DOHH2 (cell line): Measurements from ENCODE around the gene SDHA.
"Not testable (repeated sequence)": the region's sequence is repeated elsewhere in the genome, so short reads cannot be mapped to it uniquely, and the experiment has no call there.

Experiments
- H3F3A ChIP-seq: fragments of 200-600 bp; sonication (generic), shearing (Covaris generic); 2 replicates; pipeline ENCODE4 v1.6.0; 2016; ENCODE audit warnings: antibody characterized with exemption, mild to moderate bottlenecking; ENCODE audit not compliant: control insufficient read depth, insufficient read depth
- H3K27ac ChIP-seq: fragments of 200-600 bp; sonication (generic); 2 replicates; pipeline ENCODE4 v1.5.1; 2014; ENCODE audit warnings: low read depth, mild to moderate bottlenecking, low read length, moderate library complexity
- H3K27me3 ChIP-seq: fragments of 200-600 bp; sonication (generic); 2 replicates; pipeline ENCODE4 v1.6.1; 2014; ENCODE audit warnings: mild to moderate bottlenecking, low read length, mixed read lengths; ENCODE audit not compliant: control insufficient read depth
- H3K36me3 ChIP-seq: fragments of 200-600 bp; sonication (generic); 2 replicates; pipeline ENCODE4 v1.6.1; 2014; ENCODE audit warnings: mild to moderate bottlenecking, low read length, moderate library complexity, mixed read lengths; ENCODE audit not compliant: control insufficient read depth
- H3K4me1 ChIP-seq: fragments of 200-600 bp; sonication (generic); 2 replicates; pipeline ENCODE4 v1.6.1; 2014; ENCODE audit warnings: mild to moderate bottlenecking, low read length, mixed read lengths; ENCODE audit not compliant: control insufficient read depth
- H3K4me2 ChIP-seq: fragments of 200-600 bp; sonication (generic); 2 replicates; pipeline ENCODE4 v1.6.0; 2014; ENCODE audit warnings: mild to moderate bottlenecking, low read length, moderate library complexity
- H3K4me3 ChIP-seq: fragments of 200-600 bp; sonication (generic); 2 replicates; pipeline ENCODE4 v1.5.1; 2014; ENCODE audit warnings: mild to moderate bottlenecking, low read length, mixed read lengths
- H3K79me2 ChIP-seq: fragments of 200-600 bp; sonication (generic); 2 replicates; pipeline ENCODE4 v1.6.1; 2014; ENCODE audit warnings: mild to moderate bottlenecking, low read length, mixed read lengths; ENCODE audit not compliant: control insufficient read depth
- H3K9me2 ChIP-seq: fragments of 200-600 bp; sonication (generic); replicated peaks from 2 replicates; pipeline ENCODE4 v1.6.1; 2014; ENCODE audit warnings: mild to moderate bottlenecking, low read length, mixed read lengths; ENCODE audit not compliant: control insufficient read depth
- H3K9me3 ChIP-seq: fragments of 200-600 bp; sonication (generic); 2 replicates; pipeline ENCODE4 v1.6.1; 2014; ENCODE audit warnings: antibody characterized with exemption, low read length, mixed read lengths; ENCODE audit not compliant: control insufficient read depth, insufficient read depth
- H4K20me1 ChIP-seq: fragments of 200-600 bp; sonication (generic); 2 replicates; pipeline ENCODE4 v1.6.0; 2014; ENCODE audit warnings: low read depth, mild to moderate bottlenecking, antibody characterized with exemption, low read length, moderate library complexity; ENCODE audit not compliant: control insufficient read depth, insufficient read depth
- EZH2phosphoT487 ChIP-seq: fragments of 200-600 bp; sonication (generic); IDR thresholded peaks from 2 replicates; pipeline ENCODE4 v1.6.1; 2017; ENCODE audit warnings: borderline replicate concordance, mild to moderate bottlenecking, antibody characterized with exemption, low read length, moderate library complexity, mixed read lengths
- TF ChIP-seq, protein P1 (sequence below): fragments of 200-600 bp; sonication (generic); IDR thresholded peaks from one replicate; pipeline ENCODE4 v1.5.1; 2014; ENCODE audit warnings: antibody characterized with exemption, mild to moderate bottlenecking, low read depth, low read length; ENCODE audit not compliant: poor library complexity, severe bottlenecking

Gene SDHA

GRCh38 chr5:223791-224190 is 5.7 kb downstream of the SDHA start:
- Histone ChIP-seq H3F3A (no peaks in the 10 kb centered on the region), H3K4me1 (peaks cover 26% of the 10 kb centered on the region), H3K36me3 (peaks cover 78% of the 10 kb centered on the region), H3K9me3 (no peaks in the 10 kb centered on the region), H3K79me2 (peaks cover 63% of the 10 kb centered on the region), H3K9me2 (no peaks in the 10 kb centered on the region), H4K20me1 (peaks cover 22% of the 10 kb centered on the region), H3K27me3 (no peaks in the 10 kb centered on the region), H3K4me3 (no peak overlapping the region), H3K27ac (no peak overlapping the region), H3K4me2 (no peak overlapping the region)
- no peak for TF ChIP-seq EZH2phosphoT487
- TF ChIP-seq, protein P1, sequence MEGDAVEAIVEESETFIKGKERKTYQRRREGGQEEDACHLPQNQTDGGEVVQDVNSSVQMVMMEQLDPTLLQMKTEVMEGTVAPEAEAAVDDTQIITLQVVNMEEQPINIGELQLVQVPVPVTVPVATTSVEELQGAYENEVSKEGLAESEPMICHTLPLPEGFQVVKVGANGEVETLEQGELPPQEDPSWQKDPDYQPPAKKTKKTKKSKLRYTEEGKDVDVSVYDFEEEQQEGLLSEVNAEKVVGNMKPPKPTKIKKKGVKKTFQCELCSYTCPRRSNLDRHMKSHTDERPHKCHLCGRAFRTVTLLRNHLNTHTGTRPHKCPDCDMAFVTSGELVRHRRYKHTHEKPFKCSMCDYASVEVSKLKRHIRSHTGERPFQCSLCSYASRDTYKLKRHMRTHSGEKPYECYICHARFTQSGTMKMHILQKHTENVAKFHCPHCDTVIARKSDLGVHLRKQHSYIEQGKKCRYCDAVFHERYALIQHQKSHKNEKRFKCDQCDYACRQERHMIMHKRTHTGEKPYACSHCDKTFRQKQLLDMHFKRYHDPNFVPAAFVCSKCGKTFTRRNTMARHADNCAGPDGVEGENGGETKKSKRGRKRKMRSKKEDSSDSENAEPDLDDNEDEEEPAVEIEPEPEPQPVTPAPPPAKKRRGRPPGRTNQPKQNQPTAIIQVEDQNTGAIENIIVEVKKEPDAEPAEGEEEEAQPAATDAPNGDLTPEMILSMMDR, result no peak

GRCh38 chr5:225334-225733 is 7.2 kb downstream of the SDHA start:
- no peak overlapping the region for H3K27ac ChIP-seq
- H3F3A ChIP-seq, result no peaks in the 10 kb centered on the region
- H3K36me3 ChIP-seq, result peaks cover 85% of the 10 kb centered on the region
- H3K27me3 ChIP-seq, result no peaks in the 10 kb centered on the region
- TF ChIP-seq, protein P1, result no peak
- no peak for TF ChIP-seq EZH2phosphoT487
- no peaks in the 10 kb centered on the region for H3K9me2 ChIP-seq
- H4K20me1 ChIP-seq, result peaks cover 18% of the 10 kb centered on the region
- H3K4me2 ChIP-seq, result no peak overlapping the region
- H3K9me3 ChIP-seq, result no peaks in the 10 kb centered on the region
- H3K4me3 ChIP-seq, result no peak overlapping the region
- H3K79me2 ChIP-seq, result peaks cover 47% of the 10 kb centered on the region
- H3K4me1 ChIP-seq, result peaks cover 18% of the 10 kb centered on the region

GRCh38 chr5:227375-227774 is 9.3 kb downstream of the SDHA start:
- not testable (repeated sequence) for H3K4me1 ChIP-seq, H3K9me3 ChIP-seq, H3K9me2 ChIP-seq, H4K20me1 ChIP-seq, H3K4me3 ChIP-seq, H3K27me3 ChIP-seq, H3F3A ChIP-seq, H3K4me2 ChIP-seq, H3K27ac ChIP-seq
- Histone ChIP-seq H3K79me2 (peaks cover 27% of the 10 kb centered on the region), H3K36me3 (peaks cover 88% of the 10 kb centered on the region)

DNA sequence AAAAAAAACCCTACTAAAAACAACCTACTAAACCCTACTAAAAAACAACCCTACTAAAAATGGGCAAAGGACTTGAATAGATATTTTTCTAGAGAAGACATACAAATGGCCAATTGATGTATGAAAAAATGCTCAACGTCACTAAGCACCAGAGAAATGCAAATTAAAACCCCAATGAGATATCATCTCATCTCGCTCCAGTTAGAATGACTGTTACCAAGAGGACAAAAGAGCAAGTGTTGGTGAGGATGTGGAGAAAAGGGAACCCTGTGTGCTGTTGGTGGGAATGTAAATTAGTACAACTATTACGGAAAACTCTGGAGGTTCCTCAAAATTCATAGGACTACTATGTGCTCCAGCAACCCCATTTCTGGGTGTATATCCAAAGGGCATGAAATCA is 10.8 kb downstream of the SDHA start:
- no peak overlapping the region for H3K4me3 ChIP-seq
- H3F3A ChIP-seq, result no peaks in the 10 kb centered on the region
- no peaks in the 10 kb centered on the region for H3K4me1 ChIP-seq
- no peak overlapping the region for H3K4me2 ChIP-seq
- H3K36me3 ChIP-seq, result peaks cover 88% of the 10 kb centered on the region
- H3K9me3 ChIP-seq, result no peaks in the 10 kb centered on the region
- H3K9me2 ChIP-seq, result no peaks in the 10 kb centered on the region
- no peak for TF ChIP-seq EZH2phosphoT487
- TF ChIP-seq, protein P1, result no peak
- no peaks in the 10 kb centered on the region for H3K27me3 ChIP-seq
- H3K79me2 ChIP-seq, result peaks cover 12% of the 10 kb centered on the region
- no peak overlapping the region for H3K27ac ChIP-seq
- peaks cover 7% of the 10 kb centered on the region; the same call in 1 of the 2 replicates for H4K20me1 ChIP-seq
